ENCODE measurements around the gene KIF23.
A peak's percentile ranks its signal among the peaks of the same experiment; 100 is the strongest.

KIF23 gene

DNA sequence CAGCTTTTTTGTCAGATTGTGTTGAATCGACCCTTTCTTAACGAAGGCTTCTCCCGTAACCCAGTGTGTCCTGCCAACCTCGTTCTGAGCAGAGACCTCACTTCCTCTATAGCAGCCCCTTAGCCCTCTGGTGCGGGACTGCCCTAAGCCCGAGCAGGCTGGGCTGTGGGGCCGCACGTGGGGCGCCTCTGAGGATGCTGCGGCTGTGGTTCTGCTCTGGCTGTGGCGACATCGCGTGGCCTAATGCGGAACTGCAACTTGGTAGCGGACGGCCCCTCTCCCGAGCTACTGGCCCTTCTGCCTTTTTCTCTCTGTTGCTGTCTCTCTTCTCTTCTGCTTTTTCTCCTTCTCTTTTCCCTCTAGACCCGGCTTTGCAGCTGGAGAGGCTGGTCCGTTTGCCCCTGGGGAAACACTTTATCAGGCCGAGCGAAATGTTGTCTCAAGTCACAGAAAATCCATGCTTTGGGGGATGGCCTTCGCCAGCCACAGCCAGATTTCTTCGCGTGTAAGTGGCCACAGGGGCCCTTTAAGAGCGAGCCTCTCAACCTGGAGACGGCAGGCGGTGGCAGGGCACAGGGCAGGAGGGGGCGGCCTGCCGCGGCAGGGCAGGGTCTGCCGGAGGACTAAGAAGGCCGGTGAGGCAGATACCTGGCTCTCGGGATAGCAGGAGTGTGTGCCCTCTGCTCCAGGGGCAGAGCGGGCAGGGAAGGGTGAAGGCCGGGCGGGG lies 19.4 kb upstream of the KIF23 start:
- DNase-seq (ENCODE audit: low read depth in 2 of 3, low spot score in 1 of 3) = peak; percentile 72 to 94 (median 76)

DNA sequence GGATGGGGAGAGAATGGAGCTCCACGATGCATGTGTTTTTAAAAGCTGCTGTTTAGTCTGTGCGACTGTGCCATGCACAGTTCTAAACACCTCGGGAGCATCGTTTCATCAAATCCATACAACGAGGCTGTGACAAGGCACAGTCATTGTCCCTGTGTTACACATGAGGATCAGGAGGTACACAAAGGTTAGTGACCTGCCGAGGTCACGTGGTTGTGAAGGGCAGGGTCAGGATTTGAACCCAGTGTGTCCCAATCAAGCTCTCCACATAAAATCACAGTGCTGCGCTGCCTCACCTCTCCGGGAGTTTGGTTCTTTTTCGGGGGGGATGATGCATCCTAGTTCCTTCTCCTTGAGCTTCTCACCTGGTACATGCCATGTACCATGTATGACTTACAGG lies 18.7 kb upstream of the KIF23 start:
- DNase-seq (ENCODE audit: low read depth in 2 of 3, low spot score in 1 of 3) = no peak

DNA sequence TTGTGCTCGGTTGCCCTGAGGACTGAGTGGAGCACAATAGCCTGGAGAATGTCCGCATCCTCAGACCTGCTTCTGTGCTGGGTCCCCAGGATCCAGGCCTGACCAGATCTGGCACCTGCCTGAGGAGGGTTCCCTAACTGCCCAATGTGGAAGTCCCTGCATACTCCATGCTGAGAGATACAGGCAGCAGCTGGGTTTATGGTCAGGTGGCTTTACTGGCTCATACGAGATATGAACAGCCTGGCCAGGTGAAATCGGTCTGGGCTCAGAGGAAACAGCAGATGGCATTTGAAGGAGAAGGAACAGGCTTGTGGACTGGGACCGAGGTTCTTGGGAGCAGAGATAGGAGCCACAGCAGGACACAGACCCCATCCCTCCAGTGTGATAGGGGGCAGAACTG lies 18.2 kb upstream of the KIF23 start:
- no peak for DNase-seq (ENCODE audit: low read depth in 2 of 3, low spot score in 1 of 3)

DNA sequence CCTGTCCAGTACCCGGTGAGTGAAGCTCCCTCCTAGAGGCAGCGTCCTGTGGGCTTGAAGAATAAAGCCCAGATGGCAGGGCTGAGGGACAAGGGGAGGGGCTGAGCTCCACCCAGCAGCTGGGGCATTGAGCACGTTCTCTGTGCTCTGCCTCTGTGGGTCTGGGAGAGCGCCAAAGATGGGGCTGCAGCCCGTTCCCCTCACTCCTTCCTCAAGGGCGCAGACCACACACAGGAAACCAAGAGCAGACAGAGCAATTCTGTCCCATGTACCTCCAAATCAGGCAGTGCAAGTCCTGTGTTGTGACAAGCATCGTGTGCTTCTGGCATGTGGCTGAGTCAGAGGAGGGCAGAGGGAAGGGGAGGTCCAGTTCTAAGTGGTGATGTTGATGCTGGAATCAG lies 15.7 kb upstream of the KIF23 start:
- no peak for DNase-seq (ENCODE audit: low read depth in 2 of 3, low spot score in 1 of 3)

DNA sequence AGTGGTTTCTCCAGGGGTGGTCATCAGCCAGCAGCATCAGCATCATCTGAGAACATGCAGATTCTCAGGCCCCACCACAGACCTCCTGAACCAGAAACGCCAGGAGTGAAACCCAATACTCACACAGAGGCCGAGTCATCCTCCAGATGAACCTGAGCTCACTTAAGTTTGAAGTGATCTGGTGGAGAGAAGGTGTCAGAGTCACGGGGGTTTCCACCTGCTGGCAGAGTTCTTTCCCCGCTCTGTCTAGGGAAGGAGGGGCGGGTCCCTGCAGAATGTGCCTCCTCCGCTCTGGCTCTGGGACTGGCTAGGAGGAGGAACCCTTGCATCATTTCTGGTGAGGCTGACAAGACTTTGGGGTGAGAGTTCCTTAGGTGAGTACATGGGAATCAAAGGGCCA lies 13.3 kb upstream of the KIF23 start:
- DNase-seq (ENCODE audit: low read depth in 2 of 3, low spot score in 1 of 3) = peak; percentile 15 to 25 (median 16)

DNA sequence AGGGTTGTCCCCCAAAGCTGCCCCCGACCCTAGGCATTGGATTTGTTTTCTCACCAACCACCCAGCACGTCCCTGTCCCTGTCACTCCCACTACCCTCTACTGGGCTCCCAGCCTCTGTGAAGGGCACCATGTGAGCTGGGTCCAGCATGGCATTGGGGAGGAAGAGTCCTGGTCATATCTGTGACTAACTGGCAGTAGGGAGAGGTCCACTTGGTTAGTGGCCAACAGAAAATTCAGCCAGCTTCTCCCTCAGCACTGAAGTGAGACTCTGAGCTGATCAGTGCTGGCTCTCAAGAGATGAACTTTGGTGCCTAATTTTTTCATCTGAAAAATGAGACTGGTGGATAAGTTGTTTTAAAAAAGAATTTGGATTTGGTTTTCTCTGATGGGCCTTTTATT lies 11.3 kb upstream of the KIF23 start:
- DNase-seq (ENCODE audit: low read depth in 2 of 3, low spot score in 1 of 3) = no peak

DNA sequence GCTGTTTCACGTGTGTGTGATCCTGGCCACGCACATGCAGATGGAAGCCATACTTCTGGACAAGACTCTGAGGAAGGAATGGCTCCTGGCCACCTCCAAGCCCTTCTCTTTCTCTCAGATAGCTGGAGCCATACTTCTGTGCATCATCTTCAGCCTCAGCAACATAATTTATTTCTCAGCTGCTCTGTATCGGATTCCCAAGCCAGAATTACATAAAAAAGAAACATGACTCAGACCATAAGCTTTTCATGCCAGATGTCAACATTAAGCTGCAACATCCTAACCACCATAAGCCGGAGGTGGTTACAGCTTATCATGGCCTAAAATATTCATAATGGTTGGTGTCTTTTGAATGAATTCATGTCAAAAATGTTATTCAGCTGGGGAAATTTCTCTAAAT lies 10.6 kb upstream of the KIF23 start:
- no peak for DNase-seq (ENCODE audit: low read depth in 2 of 3, low spot score in 1 of 3)

DNA sequence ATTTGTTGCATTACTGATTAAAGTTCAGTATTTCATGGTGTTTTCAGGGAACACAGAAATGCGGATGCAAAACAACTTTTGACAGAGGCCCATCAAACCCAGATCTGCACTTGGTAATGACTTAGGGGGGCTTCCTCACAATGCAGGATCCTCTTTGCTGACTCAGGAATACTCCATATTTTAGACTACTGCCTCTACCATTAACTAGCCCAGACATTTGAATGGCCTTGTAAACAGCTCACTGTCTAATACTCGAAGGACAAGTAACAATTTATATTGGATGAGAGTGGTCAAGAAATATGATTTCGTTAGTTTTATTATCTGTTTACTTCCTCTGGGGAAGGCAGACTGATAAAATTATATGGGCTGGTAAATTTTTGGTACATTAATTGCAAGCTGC lies 9.0 kb upstream of the KIF23 start:
- no peak for DNase-seq (ENCODE audit: low read depth in 2 of 3, low spot score in 1 of 3)

DNA sequence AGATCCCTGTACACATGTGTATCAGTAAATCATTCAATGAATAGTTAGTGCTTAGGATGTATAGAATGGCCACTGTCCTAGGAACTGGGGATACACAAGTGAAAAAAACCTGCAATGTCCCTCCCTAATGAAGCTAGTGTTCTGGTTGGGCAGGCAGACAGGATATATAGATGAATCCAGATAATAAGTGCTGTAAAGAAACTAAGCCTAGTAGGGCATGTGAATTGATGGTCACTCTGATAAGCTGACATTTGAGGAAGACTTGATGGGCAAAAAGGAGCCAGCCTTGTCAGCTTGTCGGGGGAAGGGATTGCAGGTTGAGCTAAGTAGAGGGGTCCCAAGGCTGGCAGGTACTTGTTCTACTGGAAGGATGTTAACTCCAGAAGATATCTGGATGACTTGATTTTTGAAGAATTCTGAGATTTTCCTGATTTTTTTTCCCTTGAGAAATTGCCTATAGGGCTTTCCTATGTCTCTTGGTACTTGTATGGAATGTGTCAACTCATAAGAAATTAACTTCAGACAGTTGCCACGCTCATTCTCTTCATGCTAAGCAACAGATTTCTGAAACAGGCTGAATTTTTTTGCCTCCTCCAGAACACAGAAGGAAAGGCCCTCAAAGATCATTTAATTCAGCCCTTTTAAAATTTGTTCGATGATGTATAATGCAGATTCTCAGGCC lies 6.3 kb upstream of the KIF23 start:
- DNase-seq (ENCODE audit: low read depth in 2 of 3, low spot score in 1 of 3) = no peak

DNA sequence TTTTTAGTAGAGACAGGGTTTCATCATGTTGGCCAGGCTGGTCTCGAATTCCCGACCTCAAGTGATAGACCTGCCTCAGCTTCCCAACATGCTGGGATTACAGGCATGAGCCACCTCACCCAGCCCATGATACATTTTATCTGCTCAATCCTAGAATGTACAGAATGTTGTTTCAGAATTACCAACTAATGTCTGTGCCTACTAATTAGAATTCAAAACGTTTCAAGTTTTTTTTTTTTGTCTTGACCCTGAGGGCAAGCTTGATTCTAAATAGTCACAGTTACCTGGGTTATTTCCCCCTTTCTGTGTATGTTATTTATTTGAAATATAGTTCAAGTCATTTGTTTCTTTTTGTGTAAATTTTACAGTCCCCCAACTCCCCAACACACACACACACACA lies 5.3 kb upstream of the KIF23 start:
- DNase-seq (ENCODE audit: low read depth in 2 of 3, low spot score in 1 of 3) = no peak

DNA sequence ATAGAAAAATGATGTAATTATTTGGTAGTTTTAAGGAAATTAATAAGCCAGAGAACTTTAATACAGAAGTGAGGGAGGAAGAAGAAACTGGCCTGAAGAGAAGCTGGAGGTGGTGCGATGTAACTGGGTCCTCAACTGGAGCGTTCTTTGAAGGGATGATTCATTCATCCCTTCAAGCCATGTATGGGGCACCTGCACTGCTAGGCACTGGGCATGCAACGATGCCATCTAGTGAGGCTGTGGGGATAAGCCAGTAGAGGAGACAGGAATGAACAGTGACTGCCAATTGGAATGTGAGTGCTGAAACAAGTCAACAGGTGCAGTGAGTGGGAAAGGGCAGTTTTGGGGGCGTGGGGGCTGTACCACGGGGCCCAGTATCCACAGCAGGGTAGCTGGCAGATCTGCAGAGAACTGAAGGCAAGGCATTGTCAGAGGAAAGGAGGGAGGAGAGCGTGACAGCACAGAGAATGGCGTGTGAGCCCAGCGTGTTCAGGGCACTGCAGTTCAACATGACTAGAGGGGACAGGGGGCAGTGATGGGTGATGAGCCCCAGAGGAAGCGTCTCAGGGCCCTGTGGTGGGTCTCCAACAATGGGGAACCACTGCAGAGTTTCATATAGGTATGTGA lies 3.8 kb upstream of the KIF23 start:
- DNase-seq (ENCODE audit: low read depth in 2 of 3, low spot score in 1 of 3) = peak in 1 of 3 donors; percentile 22

DNA sequence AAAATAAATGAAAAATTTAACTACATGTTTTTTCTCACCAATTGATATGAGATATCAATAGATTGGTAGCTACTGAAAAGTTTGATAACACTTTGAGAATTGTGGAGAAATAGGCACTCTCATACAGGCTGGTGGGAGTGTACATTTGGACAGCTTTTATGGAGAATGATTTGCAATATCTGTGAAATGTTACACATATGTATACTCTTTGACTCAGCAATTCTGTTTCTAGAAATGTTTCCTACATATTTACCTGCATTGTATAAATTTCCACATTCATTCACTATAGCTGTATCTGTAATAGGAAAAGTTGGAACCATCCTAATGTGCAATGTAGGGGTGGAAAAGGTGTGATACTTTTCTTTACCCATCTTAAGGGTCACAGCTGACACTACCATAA lies 1.9 kb upstream of the KIF23 start:
- DNase-seq (ENCODE audit: low read depth in 2 of 3, low spot score in 1 of 3) = no peak

DNA sequence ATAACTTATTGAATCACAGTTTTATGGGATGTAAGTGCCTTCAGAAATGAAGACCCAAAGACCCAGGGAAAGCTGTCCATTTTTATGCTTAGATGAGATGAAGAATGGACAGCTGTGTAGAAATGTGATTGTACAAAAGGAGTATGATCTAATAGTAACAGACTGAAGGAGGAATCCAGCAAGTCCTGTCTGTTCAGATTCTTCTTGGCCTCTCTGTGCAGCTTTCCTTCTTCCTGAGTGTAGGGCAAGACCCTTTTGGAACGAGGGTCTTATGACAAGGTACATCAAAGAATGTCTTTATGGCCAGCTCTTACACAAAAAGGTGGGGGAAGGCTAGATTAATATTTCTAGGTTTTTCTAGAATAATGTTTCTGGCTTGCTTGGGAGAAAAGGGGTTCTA lies 1.4 kb upstream of the KIF23 start:
- no peak for DNase-seq (ENCODE audit: low read depth in 2 of 3, low spot score in 1 of 3)

DNA sequence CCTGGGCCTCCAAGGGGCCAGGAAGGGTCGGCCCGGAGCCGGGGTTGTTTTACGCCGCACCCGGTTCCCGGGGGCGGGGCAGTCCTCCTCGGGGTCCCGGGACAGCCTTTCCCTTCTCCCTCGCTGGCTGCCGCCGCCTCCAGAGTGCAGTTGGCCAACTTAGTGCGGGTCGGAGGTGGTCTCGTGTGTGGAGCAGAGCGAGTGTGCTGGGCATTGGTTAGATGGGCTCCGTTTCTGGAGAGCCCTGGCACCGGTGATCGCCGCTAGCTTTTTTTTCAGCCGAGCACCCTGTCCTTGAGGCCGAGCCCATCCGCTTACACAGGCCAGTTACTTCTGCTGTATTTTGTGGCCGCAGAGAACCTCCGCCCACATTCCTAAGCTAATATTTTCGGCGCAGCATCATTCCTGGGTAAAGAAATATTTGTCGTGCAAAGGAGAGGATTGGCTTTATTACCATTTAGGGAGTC lies 585 bp downstream of the KIF23 start:
- DNase-seq (ENCODE audit: low read depth in 2 of 3, low spot score in 1 of 3) = no peak

DNA sequence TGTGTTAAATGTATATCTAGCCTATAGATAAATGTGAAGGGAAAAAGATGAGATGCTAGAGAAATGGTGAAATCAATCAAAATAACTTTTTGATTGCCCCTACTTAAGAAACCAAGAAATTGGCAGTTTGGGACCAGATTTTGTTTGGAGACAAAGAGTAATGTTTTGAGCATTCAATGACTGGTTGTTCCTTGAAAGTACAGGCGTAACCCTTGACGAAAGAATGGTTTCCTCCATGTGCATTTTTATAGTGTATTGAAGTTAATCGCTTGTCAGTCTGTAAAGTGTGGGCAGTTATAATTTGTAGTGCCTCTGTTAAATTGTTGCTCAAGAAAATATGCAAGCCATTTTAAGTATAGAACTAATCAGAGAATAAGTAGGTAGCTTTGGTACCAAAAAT lies 1.2 kb downstream of the KIF23 start:
- DNase-seq (ENCODE audit: low read depth in 2 of 3, low spot score in 1 of 3) = no peak

DNA sequence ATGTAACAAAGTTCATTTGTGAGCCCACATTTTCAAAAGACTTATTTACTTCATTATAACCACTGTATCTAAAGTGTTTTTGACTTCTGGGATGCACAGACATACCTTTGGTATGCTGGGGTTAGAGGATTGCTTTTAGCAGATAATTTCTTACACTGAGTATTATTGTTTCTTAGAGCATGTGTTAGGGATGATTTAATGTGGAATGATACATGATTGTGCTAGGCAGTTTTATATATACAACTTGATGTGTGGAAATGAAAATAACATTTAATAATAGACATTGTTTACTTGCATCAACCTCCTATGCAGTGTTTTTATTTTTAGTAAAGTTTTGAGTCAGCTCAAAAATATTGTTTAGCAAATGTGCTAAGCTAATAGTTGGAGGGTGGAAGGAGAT lies 3.4 kb downstream of the KIF23 start:
- no peak for DNase-seq (ENCODE audit: low read depth in 2 of 3, low spot score in 1 of 3)

DNA sequence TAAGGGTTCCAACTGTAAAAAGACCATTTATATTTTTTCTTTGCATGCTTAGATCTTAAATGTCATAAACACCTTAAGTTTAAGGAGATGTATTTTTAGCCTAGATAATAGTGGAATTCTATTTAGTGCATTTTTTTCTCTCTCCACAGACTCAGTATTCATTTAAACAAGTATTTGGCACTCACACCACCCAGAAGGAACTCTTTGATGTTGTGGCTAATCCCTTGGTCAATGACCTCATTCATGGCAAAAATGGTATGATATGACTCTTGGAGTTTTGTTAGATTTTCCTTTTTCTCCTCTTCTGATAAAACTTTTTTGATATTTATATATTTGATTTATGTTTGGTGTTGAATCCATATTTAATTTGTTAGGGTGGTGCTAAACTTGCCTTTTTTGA lies 7.3 kb downstream of the KIF23 start:
- DNase-seq (ENCODE audit: low read depth in 2 of 3, low spot score in 1 of 3) = no peak

DNA sequence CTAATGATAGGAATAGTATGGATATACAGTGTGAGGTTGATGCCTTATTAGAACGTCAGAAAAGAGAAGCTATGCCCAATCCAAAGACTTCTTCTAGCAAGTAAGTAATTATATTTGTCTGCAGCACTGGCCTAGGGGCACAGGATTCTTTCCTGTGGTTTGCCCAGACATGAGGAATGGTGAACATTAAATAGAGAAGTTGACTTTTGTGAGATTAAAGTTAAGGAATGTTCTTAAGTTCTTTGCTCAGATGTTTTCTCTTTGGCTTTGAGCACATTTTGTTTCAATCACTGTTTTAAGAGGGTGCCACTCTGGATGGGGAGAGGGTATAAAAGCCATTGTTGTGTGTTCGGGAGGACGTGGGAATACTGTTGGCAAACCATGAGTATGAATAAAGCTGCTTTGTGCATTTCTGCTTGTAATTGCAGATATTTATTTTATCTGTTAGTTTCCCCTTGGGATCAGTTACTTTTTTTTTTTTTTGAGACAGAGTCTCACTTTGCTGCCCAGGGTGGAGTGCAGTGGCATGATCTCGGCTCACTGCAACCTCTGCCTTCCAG lies 8.3 kb downstream of the KIF23 start:
- DNase-seq (ENCODE audit: low read depth in 2 of 3, low spot score in 1 of 3) = no peak

DNA sequence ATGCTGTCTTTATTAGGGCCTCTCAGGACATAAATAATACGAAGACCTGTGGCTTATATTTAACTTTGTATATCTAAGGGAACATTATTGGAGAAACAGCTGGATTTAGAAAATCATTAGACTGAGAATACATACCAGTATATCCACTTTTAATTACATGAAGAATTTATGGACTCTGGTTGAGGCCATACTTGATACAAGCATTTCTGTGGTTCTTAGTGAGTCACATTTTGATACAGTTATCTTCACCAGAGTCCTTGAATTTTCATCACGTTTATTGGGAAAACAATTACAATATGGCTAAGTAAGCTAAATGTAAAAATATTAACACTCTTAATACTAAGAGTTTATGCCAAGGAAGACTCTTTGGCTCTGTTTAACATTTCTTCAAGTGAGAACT lies 9.9 kb downstream of the KIF23 start:
- DNase-seq (ENCODE audit: low read depth in 2 of 3, low spot score in 1 of 3) = no peak

DNA sequence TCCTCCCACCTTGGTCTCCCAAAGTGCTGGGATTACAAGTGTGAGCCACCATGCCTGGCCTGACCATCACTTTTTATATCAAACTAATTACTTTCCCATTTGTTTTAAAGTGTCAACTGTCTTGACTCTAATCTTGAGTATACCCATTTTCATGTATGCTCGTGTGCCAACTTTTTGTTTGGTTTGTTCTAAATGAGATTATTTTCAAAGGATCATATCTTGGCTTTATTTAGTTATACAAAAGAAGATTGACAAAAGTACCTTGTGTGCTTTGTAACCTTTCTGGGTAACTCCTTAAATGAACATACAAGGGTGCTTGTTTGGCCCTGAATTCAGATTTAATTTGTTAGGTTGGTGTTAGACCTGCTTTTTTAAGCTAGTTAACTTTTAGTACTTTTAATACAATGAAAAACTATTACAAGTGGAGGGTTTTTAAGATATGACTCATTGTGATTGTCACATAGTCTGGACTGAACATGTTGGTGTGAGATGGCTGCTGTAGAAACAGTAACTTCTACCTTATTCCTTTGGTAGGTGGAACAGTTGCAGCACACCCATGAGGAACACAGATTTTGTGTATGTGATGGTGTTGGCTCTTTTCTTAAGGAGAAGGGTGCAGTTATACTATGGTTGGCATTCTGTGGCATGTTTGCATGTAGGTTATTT lies 10.7 kb downstream of the KIF23 start:
- no peak for DNase-seq (ENCODE audit: low read depth in 2 of 3, low spot score in 1 of 3)

DNA sequence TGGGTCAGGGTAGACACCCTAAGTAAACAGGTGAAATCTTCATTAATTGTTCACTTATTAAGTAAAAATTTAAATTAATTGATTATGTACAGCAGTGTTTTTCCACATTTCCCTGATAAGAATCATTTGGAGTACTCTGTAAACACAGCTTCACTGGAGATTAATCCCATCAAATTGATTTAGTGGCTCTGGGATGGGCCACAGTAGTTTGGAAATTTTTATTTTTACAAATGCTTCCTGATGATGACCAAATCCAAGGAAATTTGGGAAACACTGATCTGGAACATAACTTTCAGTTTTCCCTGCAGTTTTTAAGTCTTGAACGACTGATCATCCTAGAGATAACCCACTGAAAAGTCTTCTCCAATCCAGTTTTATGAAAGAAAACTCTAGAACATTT lies 19.7 kb downstream of the KIF23 start:
- no peak for DNase-seq (ENCODE audit: low read depth in 2 of 3, low spot score in 1 of 3)

DNA sequence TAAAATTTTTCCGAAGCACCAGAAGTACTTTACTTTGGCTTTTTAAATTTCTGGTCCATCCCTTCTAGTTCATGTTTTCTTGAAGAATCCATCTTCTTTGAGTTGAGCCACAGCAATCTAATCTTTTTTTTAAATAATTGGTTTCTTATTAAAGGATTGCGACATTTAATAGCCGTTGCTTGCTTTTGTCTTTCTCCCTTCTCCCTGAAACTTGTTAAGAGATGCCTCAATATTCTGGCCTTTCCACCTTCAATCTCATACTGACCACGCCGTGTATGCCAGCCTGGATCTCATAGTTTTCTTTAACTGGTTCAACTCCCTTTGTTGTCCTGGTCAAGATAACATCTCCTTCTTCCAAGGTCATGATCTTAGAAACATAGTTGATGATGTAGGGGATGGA lies 20.1 kb downstream of the KIF23 start:
- DNase-seq (ENCODE audit: low read depth in 2 of 3, low spot score in 1 of 3) = no peak
